ENCODE results near the gene BAHCC1. TPM values are rescaled to one million over a fixed set of nuclear protein-coding genes. Genes with fewer than 3 reads are reported as not detected.
A peak's percentile ranks its signal among the peaks of the same experiment; 100 is the strongest.

BAHCC1 gene
- total RNA-seq: 10 to 100 TPM in 5 of 6 donors, 1 to 10 TPM in 1; 8.2 to 81.7 (median 21.0) TPM

- TF ChIP-seq POLR2AphosphoS5 (IDR thresholded peaks at IDR 0.05): peak; percentile 94 to 100
- peak in 2 of 6 experiments; percentile 14 to 25 for TF ChIP-seq CTCF (IDR thresholded peaks at IDR 0.05)
- TF ChIP-seq EP300 (IDR thresholded peaks at IDR 0.05): peak in 1 of 4 donors; percentile 87
- TF ChIP-seq POLR2A (IDR thresholded peaks at IDR 0.05): peak in 3 of 4 donors; percentile 74 to 98 (median 96)
- Histone ChIP-seq H3K4me1 (peaks cover 46 to 75% (median 56%) of the 10 kb centered on the region in 4 donors), H3K27me3 (peaks cover 0 to 17% (median 0%) of the 10 kb centered on the region in 4 donors), H3K4me3 (peak within 1 kb of the TSS; percentile 36 to 85 (median 80)), H3K36me3 (no peaks in the 10 kb centered on the region), H3K27ac (peak within 1 kb of the TSS; percentile 95 to 99 (median 97)), H3K9me3 (no peaks in the 10 kb centered on the region)
- ATAC-seq (ENCODE audit: low FRiP score in 2 of 2) (peak; percentile 86 to 94), DNase-seq (peak; percentile 99 to 100)
- WGBS, 2 donors: 1% methylated on average over 15 to 33 of the region's 40 CpGs
Observed at GRCh38 chr17:81394921-81395599, at the start of gene BAHCC1. BAHCC1 (plus strand) TSS chr17:81395457; CDS start chr17:81399740, 4,283 bp downstream.

- Histone ChIP-seq H3K27ac (peak overlapping the region; percentile 81 to 98 (median 96)), H3K36me3 (no peaks in the 10 kb centered on the region), H3K9me3 (no peaks in the 10 kb centered on the region), H3K4me3 (peak overlapping the region; percentile 63 to 91 (median 73)), H3K27me3 (peaks cover 0 to 29% (median 4%) of the 10 kb centered on the region in 4 donors), H3K4me1 (peaks cover 17 to 44% (median 25%) of the 10 kb centered on the region in 4 donors)
- 5 to 13% methylated on average over 11 of the region's 91 CpGs for WGBS, 2 donors
- TF ChIP-seq POLR2AphosphoS5 (IDR thresholded peaks at IDR 0.05) (peak; percentile 50 to 86), EP300 (IDR thresholded peaks at IDR 0.05) (no peak), CTCF (IDR thresholded peaks at IDR 0.05) (peak in 1 of 6 experiments; percentile 5), POLR2A (IDR thresholded peaks at IDR 0.05) (peak in 3 of 4 donors; percentile 73 to 84 (median 74))
- ATAC-seq (ENCODE audit: low FRiP score in 2 of 2) (peak; percentile 90 to 94), DNase-seq (peak; percentile 99)
Observed at GRCh38 chr17:81346090-81346907, 49.0 kb upstream of the BAHCC1 start.

- Histone ChIP-seq H3K9me3 (no peaks in the 10 kb centered on the region), H3K27me3 (peaks cover 0 to 22% (median 1%) of the 10 kb centered on the region in 4 donors), H3K27ac (peak overlapping the region; percentile 81 to 98 (median 96)), H3K36me3 (no peaks in the 10 kb centered on the region), H3K4me1 (peaks cover 10 to 38% (median 19%) of the 10 kb centered on the region in 4 donors), H3K4me3 (peak overlapping the region in 3 of 4 donors; percentile 67 to 91 (median 79))
- TF ChIP-seq EP300 (IDR thresholded peaks at IDR 0.05) (no peak), CTCF (IDR thresholded peaks at IDR 0.05) (no peak), POLR2A (IDR thresholded peaks at IDR 0.05) (no peak), POLR2AphosphoS5 (IDR thresholded peaks at IDR 0.05) (no peak)
- no peak for DNase-seq
- 80 to 81% methylated on average over 6 to 11 of the region's 11 CpGs for WGBS, 2 donors
- ATAC-seq (ENCODE audit: low FRiP score in 2 of 2): no peak
Observed at GRCh38 chr17:81346908-81347349, 48.3 kb upstream of the BAHCC1 start.

- H3K27me3 ChIP-seq: peaks cover 0 to 20% (median 1%) of the 10 kb centered on the region in 4 donors
- 70 to 77% methylated on average over 3 to 4 of the region's 4 CpGs for WGBS, 2 donors
- no peak for TF ChIP-seq POLR2A (IDR thresholded peaks at IDR 0.05)
- TF ChIP-seq CTCF (IDR thresholded peaks at IDR 0.05): no peak
- no peak for TF ChIP-seq POLR2AphosphoS5 (IDR thresholded peaks at IDR 0.05)
- no peak for TF ChIP-seq EP300 (IDR thresholded peaks at IDR 0.05)
- H3K27ac ChIP-seq: no peak overlapping the region
- no peak overlapping the region for H3K4me3 ChIP-seq
- peaks cover 7 to 33% (median 16%) of the 10 kb centered on the region in 4 donors for H3K4me1 ChIP-seq
- H3K36me3 ChIP-seq: no peaks in the 10 kb centered on the region
- H3K9me3 ChIP-seq: no peaks in the 10 kb centered on the region
- DNase-seq (no peak), ATAC-seq (ENCODE audit: low FRiP score in 2 of 2) (no peak)
Observed at GRCh38 chr17:81347437-81347836, 47.8 kb upstream of the BAHCC1 start.
